NCI-H2107 (cell line): ENCODE results near the gene SLC25A24.
A peak's percentile ranks its signal among the peaks of the same experiment; 100 is the strongest.
"Not testable (repeated sequence)": the region's sequence is repeated elsewhere in the genome, so short reads cannot be mapped to it uniquely, and the experiment has no call there.

Experiments
- DNase-seq: peaks from one replicate; lab custom pipeline; 2025; lab: John Stamatoyannopoulos, UW

SLC25A24 gene

DNA sequence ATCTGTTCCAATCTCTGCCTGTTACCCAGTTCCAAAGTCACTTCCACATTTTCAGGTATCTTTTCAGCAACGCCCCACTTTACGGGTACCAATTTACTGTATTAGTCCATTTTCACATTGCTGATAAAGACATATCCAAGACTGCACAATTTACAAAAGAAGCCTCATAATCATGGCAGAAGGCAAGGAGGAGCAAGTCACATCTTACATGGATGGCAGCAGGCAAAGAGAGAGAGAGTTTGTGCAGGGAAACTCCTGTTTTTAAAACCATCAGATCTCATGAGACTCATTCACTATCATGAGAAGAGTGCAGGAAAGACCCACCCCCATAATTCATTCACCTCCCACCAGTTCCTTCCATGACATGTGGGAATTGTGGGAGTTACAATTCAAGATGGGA is 67.0 kb downstream of the SLC25A24 start:
- DNase-seq, result not testable (repeated sequence)

GRCh38 chr1:108132367-108132766 is 67.8 kb downstream of the SLC25A24 start:
- not testable (repeated sequence) for DNase-seq

DNA sequence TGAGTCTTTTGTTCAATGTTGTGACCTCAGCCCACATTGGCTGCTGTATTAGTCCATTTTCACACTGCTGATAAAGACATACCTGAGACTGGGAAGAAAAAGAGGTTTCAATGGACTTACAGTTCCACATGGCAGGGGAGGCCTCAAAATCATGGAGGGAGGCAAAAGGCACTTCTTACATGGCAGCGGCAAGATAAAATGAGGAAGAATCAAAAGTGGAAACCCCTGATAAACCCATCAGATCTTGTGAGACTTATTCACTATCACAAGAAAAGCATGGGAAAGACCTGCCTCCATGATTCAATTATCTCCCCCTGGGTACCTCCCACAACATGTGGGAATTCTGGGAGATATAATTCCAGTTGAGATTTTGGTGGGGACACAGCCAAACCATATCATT is 68.9 kb downstream of the SLC25A24 start:
- DNase-seq, result not testable (repeated sequence)

DNA sequence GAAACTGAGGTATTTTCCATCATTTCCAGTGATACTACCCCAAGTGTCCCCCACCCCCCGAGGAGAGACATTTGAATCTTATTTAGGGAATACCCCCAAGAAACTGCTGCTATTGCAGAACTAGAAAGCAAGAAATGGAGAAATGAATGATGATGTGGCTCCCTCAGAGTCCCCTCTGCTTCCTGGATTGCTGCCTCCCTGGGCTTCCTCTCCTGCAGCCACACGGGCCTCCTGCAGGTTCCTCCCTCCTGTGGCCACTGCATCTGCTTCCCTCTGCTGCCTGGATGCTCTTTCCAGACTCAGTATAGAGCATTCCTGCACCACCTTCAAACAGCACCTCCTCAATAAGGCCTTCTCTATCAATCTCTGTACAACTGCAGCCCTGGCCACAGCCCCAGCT is 69.3 kb downstream of the SLC25A24 start:
- no peak for DNase-seq

DNA sequence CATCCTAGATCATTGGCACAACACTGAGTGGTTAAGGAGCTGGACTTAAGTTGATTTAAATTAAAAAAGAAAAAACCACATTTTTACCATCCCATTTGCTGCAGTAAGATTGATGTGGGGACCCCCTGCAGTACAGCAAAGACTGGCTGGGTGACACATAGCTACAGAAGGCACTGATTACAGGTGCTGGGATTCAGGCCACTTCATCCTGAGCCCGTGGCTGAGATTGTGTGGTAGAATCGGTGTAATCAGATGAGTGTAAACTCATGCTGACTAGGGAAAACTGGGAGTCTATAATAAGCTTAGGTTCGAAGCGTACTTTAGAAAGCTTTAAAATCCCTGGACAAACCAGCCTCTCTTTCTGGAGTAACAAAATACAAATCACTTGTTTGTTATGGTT is 70.1 kb downstream of the SLC25A24 start:
- no peak for DNase-seq

DNA sequence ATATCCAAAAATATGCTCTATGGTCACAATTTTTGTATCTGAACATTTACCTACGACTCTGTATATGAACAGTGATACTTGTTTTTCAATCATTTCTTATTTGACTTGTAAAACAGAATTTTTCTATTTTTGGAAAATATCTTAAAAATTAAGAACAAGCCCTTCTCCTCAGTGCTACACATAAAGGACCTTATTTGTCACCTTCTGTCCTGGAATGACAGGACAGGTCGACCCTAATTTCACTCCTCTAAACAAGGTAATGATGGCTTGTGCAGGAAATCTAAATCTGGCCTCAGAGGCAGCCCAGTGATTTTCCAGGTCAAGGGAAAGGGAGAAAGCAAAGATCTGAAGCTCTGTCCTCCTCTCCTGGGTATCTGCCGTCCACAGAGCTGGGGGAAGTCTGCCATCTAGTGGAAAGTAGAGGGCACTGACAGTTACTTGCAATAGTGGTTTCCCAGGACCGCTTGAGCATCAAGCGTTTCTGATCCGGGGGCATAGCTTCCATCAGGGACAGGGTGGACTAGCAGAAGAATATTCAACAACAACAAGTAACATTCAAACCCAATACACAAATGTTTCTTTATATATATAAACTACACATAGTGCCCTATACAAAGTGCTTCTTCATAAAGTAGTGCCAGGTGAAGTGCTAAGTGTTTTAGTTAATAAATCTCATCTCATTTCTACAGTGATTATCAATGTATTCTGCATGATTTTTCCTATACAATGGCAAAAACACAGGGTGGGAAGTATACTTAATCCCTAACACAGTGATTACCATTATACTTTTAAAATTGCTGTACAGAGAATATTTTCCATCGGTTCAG is 74.6 kb downstream of the SLC25A24 start:
- peak; percentile 74 for DNase-seq

DNA sequence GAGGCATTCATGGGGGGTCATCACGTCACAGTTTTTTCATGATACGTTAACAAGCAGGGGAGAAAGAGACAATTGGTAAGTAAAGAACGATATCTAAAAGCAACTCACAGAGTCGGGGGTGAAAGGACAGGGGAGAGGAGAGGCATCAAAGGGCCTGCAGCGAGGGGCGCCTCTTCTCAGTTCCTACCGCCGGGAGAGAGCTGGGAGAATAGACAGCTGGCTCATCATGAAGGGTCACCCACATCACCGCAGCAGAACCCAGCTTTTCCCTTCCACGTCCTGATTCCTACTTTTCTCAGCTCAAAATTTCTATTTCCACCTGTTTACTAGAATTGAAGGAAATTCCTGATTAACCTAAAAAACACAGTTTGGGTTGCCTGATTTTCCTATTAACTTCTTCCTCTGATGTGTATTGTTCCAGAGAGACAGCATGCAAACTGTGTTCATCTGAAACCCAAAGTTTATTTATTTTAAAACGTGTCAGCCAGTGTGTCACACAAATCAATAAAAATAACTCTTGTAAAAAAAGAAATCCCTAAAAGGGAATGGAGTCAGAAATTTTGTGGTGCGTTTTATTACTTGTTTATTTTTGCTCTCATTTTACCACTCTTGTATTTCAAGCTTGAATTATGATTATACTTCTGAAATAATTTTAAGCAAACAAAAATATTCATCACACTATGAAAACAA is 75.4 kb downstream of the SLC25A24 start:
- no peak for DNase-seq

DNA sequence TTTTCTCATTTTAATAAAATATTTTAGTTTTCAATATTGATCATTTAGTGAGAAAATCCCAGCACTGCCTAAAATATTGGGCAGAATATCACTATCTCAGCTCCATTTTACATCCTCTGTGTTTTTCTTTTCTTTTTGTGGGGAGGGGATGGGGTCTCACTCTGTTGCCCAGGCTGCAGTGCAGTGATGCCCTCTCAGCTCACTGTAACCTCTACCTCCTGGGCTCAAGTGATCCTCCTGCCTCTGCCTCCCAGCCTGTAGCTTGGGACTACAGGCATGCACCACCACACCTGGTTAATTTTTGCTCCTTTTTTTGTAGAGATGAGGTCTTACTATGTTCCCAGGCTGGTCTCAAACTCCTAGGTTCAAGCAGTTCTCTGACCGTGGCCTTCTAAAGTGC is 76.1 kb downstream of the SLC25A24 start:
- no peak for DNase-seq

GRCh38 chr1:108121358-108122143 is 78.6 kb downstream of the SLC25A24 start:
- no peak for DNase-seq

GRCh38 chr1:108120163-108120562 is 80.0 kb downstream of the SLC25A24 start:
- DNase-seq, result no peak

- DNase-seq, result no peak
Measured at GRCh38 chr1:108119500-108119899, 80.6 kb downstream of the SLC25A24 start.

DNA sequence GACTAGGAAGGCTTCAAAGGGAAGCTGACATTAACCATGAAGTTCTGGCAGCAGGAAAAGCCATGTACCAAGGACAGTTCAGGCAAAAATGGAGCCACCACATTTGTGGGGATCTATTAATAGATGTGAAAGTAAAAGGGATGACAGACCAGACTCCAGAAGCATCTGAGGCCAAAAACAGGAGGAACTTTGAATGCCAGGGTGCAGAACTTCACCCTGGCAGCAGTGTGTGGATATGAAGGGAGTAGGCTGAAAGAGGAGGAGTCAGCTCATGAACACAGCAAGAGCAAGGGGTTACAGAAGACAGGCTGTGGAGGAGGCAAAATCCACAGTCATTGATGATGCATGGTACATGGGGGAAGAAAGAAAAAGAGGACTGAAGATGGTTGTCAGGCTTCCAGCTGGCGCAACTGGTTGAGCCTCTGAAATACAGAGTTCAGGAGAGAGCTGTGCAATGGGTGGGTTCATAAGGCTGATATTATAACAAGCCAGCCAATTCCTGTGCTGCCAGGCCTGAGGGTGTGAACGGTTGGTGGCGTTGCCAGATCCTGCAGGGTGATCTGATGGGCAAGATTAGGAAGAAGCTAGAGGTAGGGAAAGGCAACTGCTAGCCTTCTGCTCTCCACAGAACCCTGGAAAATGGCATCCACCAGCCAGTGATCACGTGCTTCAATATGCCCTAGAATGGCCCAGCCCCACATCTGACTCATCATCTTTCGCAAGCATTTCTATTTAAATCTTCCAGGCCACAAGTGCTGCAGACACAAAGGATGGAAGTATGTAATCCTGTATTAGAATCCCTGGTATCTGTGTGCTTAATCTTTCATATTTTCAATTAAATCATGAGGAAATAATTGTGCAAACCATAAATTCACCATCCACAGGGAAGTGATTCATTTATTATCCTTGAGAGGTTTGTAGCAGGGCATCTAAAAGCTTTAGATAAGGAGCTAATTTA is 81.9 kb downstream of the SLC25A24 start:
- no peak for DNase-seq

- DNase-seq, result no peak
Measured at GRCh38 chr1:108117237-108117636, 82.9 kb downstream of the SLC25A24 start.

GRCh38 chr1:108114033-108114599 is 86.0 kb downstream of the SLC25A24 start:
- no peak for DNase-seq

DNA sequence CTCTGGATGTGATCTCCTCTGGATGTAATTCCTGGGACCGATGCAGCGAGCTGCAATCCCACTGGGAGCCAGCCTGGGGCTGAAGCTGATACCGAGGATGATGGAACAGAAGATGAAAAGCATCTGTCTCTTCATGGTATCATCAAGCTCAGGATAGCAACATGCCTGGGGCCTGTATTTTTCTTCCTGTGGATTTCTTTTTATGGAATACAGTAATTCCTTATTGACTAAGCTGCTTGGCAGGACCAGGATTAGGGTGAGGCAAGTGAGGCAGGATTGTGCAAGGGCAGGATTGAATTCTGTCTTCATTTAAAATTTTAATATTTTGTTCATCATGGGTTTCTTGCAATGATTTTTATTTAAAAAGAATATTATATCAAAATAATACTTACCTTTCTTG is 86.6 kb downstream of the SLC25A24 start:
- DNase-seq, result no peak

DNA sequence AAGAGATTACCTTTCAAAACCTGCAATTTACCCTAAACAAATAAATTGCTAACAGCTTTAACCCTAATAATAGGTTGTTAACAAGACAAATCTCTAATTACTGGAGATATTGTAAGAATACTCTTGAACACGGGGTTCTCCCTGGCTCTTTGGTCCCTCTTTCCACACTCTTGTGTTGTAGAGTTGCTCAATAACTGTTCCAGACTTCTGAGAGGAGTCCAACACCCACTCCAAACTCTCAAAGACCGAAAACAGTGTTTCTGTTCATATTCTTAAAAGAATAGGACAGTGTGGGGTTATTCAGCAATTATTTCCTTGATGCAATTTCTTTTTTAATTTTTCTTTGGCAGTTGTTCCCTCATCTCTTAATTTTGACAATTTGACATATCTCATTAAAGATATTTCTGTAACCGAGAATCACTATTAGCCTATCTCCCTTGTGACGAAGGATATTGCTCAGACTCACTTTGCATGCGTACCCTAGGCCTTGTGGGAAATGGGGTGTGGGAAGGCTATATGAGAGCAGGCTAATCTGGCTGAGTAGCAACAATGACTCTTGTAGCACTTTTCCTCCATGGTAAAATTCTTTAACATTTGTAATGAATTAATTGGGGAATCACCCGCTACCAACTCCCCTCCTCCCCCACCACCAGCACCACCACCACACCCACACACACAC is 90.7 kb downstream of the SLC25A24 start:
- DNase-seq, result no peak

GRCh38 chr1:108108119-108108518 is 92.0 kb downstream of the SLC25A24 start:
- DNase-seq, result no peak

GRCh38 chr1:108107658-108108057 is 92.5 kb downstream of the SLC25A24 start:
- DNase-seq, result no peak

GRCh38 chr1:108106775-108107174 is 93.4 kb downstream of the SLC25A24 start:
- no peak for DNase-seq

GRCh38 chr1:108100148-108100547 is 100.0 kb downstream of the SLC25A24 start:
- DNase-seq, result no peak

- no peak for DNase-seq
Measured at GRCh38 chr1:108097018-108097417, 103.1 kb downstream of the SLC25A24 start.
